Measurements from ENCODE around the gene TOMM22.
A peak's percentile ranks its signal among the peaks of the same experiment; 100 is the strongest.

The TOMM22 gene

DNA sequence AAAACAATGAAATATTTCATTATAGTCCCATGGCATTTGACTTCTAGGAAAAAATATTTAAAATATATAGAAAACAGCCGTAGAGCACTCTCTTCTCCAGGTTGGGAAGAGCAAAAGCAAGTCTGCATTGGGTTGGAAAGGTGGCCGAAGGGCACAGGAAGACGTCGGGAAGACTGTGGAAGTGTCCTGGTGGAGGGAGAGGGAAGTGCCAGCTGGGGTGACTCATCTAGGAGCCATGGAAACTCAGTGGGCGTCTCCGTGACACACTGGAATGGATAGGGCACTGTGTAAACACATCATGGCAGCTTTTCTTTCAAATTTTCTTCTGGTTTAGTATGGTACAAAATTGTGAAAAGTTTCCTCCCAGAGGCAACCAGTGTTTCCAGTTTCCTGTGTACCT is 36.7 kb downstream of the TOMM22 start:
- DNase-seq (ENCODE audit: low spot score in 2 of 2): no peak
- H3K27ac Mint-ChIP-seq: peak overlapping the region; percentile 60
- H3K9me3 Mint-ChIP-seq: no peaks in the 10 kb centered on the region
- H3K4me1 Mint-ChIP-seq: peaks cover 46% of the 10 kb centered on the region
- H3K36me3 Mint-ChIP-seq: peaks cover 90% of the 10 kb centered on the region
- ATAC-seq: no peak
- no peak overlapping the region for H3K4me3 Mint-ChIP-seq

DNA sequence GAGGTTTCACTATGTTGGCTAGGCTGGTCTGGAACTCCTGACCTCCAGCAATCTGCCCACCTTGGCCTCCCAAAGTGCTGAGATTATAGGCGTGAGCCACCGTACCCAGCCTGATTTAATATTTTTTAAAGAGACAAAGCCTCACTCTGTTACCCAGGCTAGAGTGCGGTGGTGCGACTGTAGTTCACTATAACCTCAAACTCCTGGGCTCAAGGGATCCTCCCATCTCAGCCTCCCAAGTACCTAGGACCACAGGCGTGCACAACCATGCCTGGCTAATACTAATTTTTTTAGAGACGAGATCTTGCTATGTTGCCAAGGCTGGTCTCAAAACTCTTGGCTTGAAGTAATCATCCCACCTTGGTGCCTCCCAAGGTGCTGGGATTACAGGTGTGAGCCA is 37.4 kb downstream of the TOMM22 start:
- DNase-seq (ENCODE audit: low spot score in 2 of 2) (no peak), ATAC-seq (no peak)
- Mint-ChIP-seq H3K4me3 (no peak overlapping the region), H3K27ac (no peak overlapping the region), H3K4me1 (peaks cover 40% of the 10 kb centered on the region), H3K36me3 (peaks cover 97% of the 10 kb centered on the region), H3K9me3 (no peaks in the 10 kb centered on the region)

- no peak overlapping the region for H3K4me3 Mint-ChIP-seq
- peaks cover 97% of the 10 kb centered on the region for H3K36me3 Mint-ChIP-seq
- no peaks in the 10 kb centered on the region for H3K9me3 Mint-ChIP-seq
- H3K4me1 Mint-ChIP-seq: peaks cover 36% of the 10 kb centered on the region
- DNase-seq (ENCODE audit: low spot score in 2 of 2) (no peak), ATAC-seq (no peak)
- no peak overlapping the region for H3K27ac Mint-ChIP-seq
Measured at GRCh38 chr22:38720350-38720749, 38.6 kb downstream of the TOMM22 start.

GRCh38 chr22:38721551-38721950 is 39.8 kb downstream of the TOMM22 start:
- ATAC-seq (no peak), DNase-seq (ENCODE audit: low spot score in 2 of 2) (no peak)
- Mint-ChIP-seq H3K9me3 (no peaks in the 10 kb centered on the region), H3K27ac (no peak overlapping the region), H3K4me3 (no peak overlapping the region), H3K36me3 (peaks cover 97% of the 10 kb centered on the region), H3K4me1 (peaks cover 32% of the 10 kb centered on the region)

DNA sequence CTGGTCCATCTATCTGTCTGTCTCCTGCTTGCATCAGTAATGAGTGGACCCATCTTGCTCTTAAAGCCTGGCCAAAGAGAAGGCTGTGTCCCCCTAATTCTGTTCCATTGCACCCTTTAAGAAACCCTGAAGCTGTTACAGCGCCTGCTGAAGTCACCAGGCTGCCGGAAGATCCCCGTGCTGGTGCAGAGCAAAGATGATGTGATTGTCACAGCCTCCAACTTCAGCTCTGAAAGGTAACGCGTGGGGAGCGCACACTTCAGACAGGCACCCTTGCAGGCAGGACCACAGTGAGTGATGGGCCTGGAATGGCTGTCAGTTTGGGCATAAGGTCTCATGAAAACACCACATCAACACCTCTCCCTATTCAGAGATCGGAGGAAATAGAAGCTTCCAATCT is 42.4 kb downstream of the TOMM22 start:
- DNase-seq (ENCODE audit: low spot score in 2 of 2): no peak
- peaks cover 100% of the 10 kb centered on the region for H3K36me3 Mint-ChIP-seq

DNA sequence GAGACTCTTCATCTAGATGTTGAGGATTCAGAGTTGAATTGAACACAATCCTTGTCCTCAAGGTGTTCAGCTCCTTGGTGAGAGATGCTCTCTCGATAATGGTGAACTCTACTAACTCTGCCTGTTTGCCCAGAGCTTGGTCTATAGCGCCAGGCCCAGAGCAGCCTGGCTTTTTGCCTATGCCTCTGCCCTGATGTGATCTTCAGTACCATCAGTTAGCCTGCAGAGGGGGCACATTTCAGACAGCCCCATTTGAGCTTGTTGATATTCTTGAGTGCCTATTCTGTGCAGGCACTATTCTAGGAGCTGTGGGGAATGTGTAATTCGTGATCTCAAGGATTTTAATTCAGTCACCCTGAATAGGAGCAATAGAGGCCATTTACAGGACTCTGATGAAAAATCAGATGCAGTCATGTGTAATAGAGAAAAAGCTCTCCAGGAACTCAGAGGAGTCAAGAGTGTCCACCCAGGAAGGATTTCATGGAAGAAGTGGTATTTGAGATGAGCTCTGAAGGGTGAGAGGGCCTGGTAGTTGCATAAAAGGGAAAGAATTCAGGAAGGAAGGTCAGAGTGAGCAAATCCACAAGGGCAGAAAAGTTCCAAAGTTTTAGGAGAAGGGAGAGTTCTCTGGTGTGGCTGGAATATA is 43.3 kb downstream of the TOMM22 start:
- Mint-ChIP-seq H3K9me3 (no peaks in the 10 kb centered on the region), H3K4me3 (no peak overlapping the region), H3K27ac (peak overlapping the region; percentile 17), H3K36me3 (peaks cover 100% of the 10 kb centered on the region), H3K4me1 (peaks cover 27% of the 10 kb centered on the region)
- DNase-seq (ENCODE audit: low spot score in 2 of 2) (no peak), ATAC-seq (peak; percentile 66)

More for the DNA sequence above, 42.4 kb downstream of the TOMM22 start:
- Mint-ChIP-seq H3K4me1 (peaks cover 25% of the 10 kb centered on the region), H3K4me3 (no peak overlapping the region), H3K27ac (peak overlapping the region; percentile 45), H3K9me3 (no peaks in the 10 kb centered on the region)
- no peak for ATAC-seq

DNA sequence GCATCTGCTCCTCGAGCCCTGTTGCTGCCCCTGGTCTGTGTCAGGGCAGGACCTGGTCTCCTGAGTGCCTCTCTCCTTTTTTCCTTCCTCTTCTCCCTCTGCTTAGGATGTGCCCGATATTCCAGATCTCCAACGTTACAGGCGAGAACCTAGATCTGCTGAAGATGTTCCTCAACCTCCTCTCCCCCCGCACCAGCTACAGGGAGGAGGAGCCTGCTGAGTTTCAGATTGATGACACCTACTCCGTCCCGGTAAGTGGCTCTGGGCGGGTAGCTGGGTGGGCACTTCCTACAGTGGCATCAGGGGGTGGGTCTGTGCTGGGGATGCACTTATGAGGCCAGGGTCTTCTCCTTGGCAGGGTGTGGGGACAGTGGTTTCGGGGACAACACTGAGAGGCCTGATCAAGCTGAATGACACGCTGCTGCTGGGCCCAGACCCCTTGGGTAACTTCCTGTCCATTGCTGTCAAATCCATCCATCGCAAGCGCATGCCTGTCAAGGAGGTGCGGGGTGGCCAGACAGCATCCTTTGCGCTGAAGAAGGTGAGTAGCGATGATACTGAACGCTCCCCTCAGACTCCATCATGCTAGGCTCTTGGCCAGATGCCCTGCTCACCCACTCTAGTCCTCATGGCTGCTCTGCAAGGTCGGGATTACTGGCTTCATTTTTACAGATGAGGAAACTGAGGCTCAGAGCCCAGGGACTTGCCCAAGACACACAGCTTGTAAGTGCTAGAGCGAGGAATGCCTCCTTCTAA is 44.3 kb downstream of the TOMM22 start:
- H3K36me3 Mint-ChIP-seq: peaks cover 100% of the 10 kb centered on the region

GRCh38 chr22:38727123-38727522 is 45.4 kb downstream of the TOMM22 start:
- no peaks in the 10 kb centered on the region for H3K9me3 Mint-ChIP-seq
- ATAC-seq (no peak), DNase-seq (ENCODE audit: low spot score in 2 of 2) (no peak)
- peaks cover 100% of the 10 kb centered on the region for H3K36me3 Mint-ChIP-seq
- no peak overlapping the region for H3K4me3 Mint-ChIP-seq
- H3K4me1 Mint-ChIP-seq: peaks cover 26% of the 10 kb centered on the region
- H3K27ac Mint-ChIP-seq: peak overlapping the region; percentile 17

More for the DNA sequence above, 44.3 kb downstream of the TOMM22 start:
- no peak for DNase-seq (ENCODE audit: low spot score in 2 of 2)
- H3K9me3 Mint-ChIP-seq: no peaks in the 10 kb centered on the region
- peaks cover 32% of the 10 kb centered on the region for H3K4me1 Mint-ChIP-seq
- ATAC-seq: no peak
- H3K4me3 Mint-ChIP-seq: no peak overlapping the region
- peak overlapping the region; percentile 17 for H3K27ac Mint-ChIP-seq

DNA sequence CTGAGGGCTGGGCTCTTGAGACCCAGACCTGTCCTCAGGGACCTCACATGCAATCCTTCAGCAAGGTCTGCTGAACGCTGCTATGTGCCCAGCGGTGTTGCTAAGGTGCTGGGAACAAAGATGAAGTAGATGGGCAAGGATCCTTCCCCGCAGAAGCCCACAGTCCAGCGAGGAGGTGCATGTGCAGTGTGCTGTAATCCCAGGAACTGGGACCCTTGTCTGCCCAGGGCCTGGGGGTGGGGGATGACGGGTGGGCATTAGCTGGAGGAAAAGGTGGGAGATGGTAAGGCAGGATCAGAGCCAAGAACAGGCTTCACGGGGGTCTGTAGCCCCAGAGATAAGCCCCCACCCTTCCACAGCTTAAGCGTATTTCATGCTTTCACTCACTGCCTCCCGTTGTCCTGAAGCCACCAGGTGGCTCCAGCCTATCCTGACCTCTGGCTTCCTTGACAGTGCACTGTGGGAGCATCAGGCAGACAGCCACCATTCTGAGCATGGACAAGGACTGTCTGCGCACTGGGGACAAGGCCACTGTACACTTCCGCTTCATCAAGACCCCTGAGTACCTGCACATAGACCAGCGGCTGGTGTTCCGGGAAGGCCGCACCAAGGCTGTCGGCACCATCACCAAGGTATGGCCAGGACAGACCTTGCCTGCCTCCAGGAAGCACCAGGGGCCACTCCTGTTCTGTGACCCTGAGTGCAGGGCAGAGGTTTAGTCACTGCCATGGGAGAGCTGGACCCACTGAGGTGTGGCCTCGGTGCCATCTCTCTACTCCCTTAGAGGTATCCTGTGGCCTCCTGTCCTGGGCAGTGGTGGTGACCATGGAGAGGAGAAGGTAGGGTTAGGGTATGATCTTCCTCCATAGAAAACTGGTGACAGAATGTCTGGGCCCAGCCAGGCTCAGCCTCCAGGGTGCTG is 46.0 kb downstream of the TOMM22 start:
- Mint-ChIP-seq H3K36me3 (peaks cover 100% of the 10 kb centered on the region), H3K4me3 (no peak overlapping the region), H3K4me1 (peaks cover 26% of the 10 kb centered on the region), H3K9me3 (no peaks in the 10 kb centered on the region), H3K27ac (peak overlapping the region; percentile 17)
- ATAC-seq: no peak
- DNase-seq (ENCODE audit: low spot score in 2 of 2): no peak

- Mint-ChIP-seq H3K27ac (peak overlapping the region; percentile 93), H3K4me1 (peaks cover 38% of the 10 kb centered on the region), H3K4me3 (no peak overlapping the region), H3K9me3 (no peaks in the 10 kb centered on the region), H3K36me3 (peaks cover 100% of the 10 kb centered on the region)
- DNase-seq (ENCODE audit: low spot score in 2 of 2): no peak
- no peak for ATAC-seq
Measured at GRCh38 chr22:38728871-38729796, 47.4 kb downstream of the TOMM22 start.

GRCh38 chr22:38729946-38730345 is 48.2 kb downstream of the TOMM22 start:
- Mint-ChIP-seq H3K27ac (peak overlapping the region; percentile 93), H3K4me3 (no peak overlapping the region), H3K9me3 (no peaks in the 10 kb centered on the region), H3K4me1 (peaks cover 41% of the 10 kb centered on the region), H3K36me3 (peaks cover 100% of the 10 kb centered on the region)
- no peak for DNase-seq (ENCODE audit: low spot score in 2 of 2)
- no peak for ATAC-seq

DNA sequence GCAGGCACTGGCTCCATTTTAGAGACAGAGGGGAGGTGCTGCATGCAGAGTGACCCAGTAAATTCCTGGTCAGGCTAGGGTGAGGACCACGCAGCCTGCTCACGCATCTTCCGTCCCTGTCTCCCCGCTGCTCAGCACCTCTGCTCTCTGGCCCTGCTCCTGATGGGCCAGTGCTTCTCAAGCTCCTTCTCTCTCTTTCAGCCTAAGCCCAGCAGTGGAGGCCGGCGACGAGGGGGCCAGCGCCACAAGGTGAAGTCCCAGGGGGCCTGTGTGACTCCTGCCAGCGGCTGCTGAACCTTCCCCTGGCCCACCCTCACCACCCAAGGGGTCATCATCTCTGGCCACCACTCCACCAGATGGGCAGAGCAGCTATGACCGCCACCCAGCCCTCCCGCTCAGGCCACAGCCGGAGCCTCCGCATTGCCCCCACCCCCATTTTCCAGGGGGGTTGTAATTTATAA is 48.7 kb downstream of the TOMM22 start:
- H3K4me1 Mint-ChIP-seq: peaks cover 41% of the 10 kb centered on the region
- no peak for ATAC-seq
- H3K36me3 Mint-ChIP-seq: peaks cover 100% of the 10 kb centered on the region

GRCh38 chr22:38731703-38732161 is 50.0 kb downstream of the TOMM22 start:
- no peak for ATAC-seq
- H3K36me3 Mint-ChIP-seq: peaks cover 100% of the 10 kb centered on the region

More for the DNA sequence above, 48.7 kb downstream of the TOMM22 start:
- no peak for DNase-seq (ENCODE audit: low spot score in 2 of 2)
- peak overlapping the region; percentile 93 for H3K27ac Mint-ChIP-seq
- H3K4me3 Mint-ChIP-seq: no peak overlapping the region
- H3K9me3 Mint-ChIP-seq: no peaks in the 10 kb centered on the region

GRCh38 chr22:38732251-38732815 is 50.6 kb downstream of the TOMM22 start:
- Mint-ChIP-seq H3K9me3 (no peaks in the 10 kb centered on the region), H3K4me3 (no peak overlapping the region), H3K27ac (peak overlapping the region; percentile 93), H3K4me1 (peaks cover 48% of the 10 kb centered on the region), H3K36me3 (peaks cover 100% of the 10 kb centered on the region)
- no peak for DNase-seq (ENCODE audit: low spot score in 2 of 2)
- ATAC-seq: no peak

More at GRCh38 chr22:38731703-38732161, 50.0 kb downstream of the TOMM22 start:
- Mint-ChIP-seq H3K27ac (peak overlapping the region; percentile 93), H3K9me3 (no peaks in the 10 kb centered on the region), H3K4me3 (no peak overlapping the region), H3K4me1 (peaks cover 49% of the 10 kb centered on the region)
- no peak for DNase-seq (ENCODE audit: low spot score in 2 of 2)

All from stimulated activated effector memory CD8-positive, alpha-beta T cell treated with anti-CD3 and anti-CD28 coated beads, Interleukin-12 subunit alpha, Interleukin-12 subunit beta, amount 100 ng/mL, for 72 hours (primary cell).